Spleen (tissue), 7 donors: ENCODE results near the gene DPYD.

Source experiments
- CTCF ChIP-seq, 11 experiments: fragments of 200-600 bp in 7 of 11; fragments of 450-650 bp in 4 of 11; sonication (generic) in 4 of 11; IDR thresholded peaks in 8 of 11; conservative IDR thresholded peaks in 3 of 11; 1 replicate in 7 of 11; 2 replicates in 4 of 11; pipeline versions ENCODE4 v1.4.0 to v1.8.0; 2016 to 2021; ENCODE audit warnings: antibody characterized with exemption in 11 of 11, inconsistent platforms in 4 of 11, mild to moderate bottlenecking in 1 of 11
- POLR2A ChIP-seq, 3 donors: fragments of 450-650 bp; IDR thresholded peaks; one replicate each; pipeline ENCODE4 v1.5.1; 2017; ENCODE audit warnings: antibody characterized with exemption in 3 of 3, mild to moderate bottlenecking in 1 of 3
- POLR2AphosphoS5 ChIP-seq, 3 donors: sonication (generic); formaldehyde crosslinking; IDR thresholded peaks; one replicate each; pipeline ENCODE4 v1.5.1; 2017; ENCODE audit warnings: antibody characterized with exemption in 3 of 3
- donor health status: DM: no; HTN: no; CAD: no; lungs with moderate emphysema.
- donor health status: DM: no; HTN: no; CAD: no.
- donor health status: DM: no; HTN: no; CAD: no.

- TF ChIP-seq CTCF (IDR thresholded peaks at IDR 0.05 in 8 of 11, conservative IDR thresholded peaks at IDR 0.05 in 3 of 11) (no peak), POLR2AphosphoS5 (IDR thresholded peaks at IDR 0.05) (no peak), POLR2A (IDR thresholded peaks at IDR 0.05) (no peak)
These were observed 317.1 kb downstream of the DPYD start for GRCh38 chr1:97603776-97604175.
